Mesenteric fat pad (tissue), 1 donor: Measurements from ENCODE around the gene MPHOSPH8. TPM values are rescaled to one million over a fixed set of nuclear protein-coding genes. Genes with fewer than 3 reads are reported as not detected.
"Not testable (repeated sequence)": the region's sequence is repeated elsewhere in the genome, so short reads cannot be mapped to it uniquely, and the experiment has no call there.

Source experiments
- DNase-seq: peaks from one replicate; pipeline ENCODE4 v3.0.0-alpha.2; 2020; ENCODE audit warnings: low spot score
- total RNA-seq: library from RNA; stranded (reverse); fragmentation: NEBNext Ultra II Directional; extraction: Animal tissue kit (Norgen Biotek cat#: 25700); gene quantifications from one replicate; pipeline ENCODE4 v1.2.1, GENCODE V29; 2021
- donor health status: DM: yes; HTN: yes; CAD: no.

Gene MPHOSPH8
- total RNA-seq, 1 donor from 2014 or later = 27.4 TPM

GRCh38 chr13:19680751-19681150, 47.3 kb downstream of the MPHOSPH8 start:
- DNase-seq = no peak

GRCh38 chr13:19681517-19681916, 48.1 kb downstream of the MPHOSPH8 start:
- DNase-seq = no peak

DNA sequence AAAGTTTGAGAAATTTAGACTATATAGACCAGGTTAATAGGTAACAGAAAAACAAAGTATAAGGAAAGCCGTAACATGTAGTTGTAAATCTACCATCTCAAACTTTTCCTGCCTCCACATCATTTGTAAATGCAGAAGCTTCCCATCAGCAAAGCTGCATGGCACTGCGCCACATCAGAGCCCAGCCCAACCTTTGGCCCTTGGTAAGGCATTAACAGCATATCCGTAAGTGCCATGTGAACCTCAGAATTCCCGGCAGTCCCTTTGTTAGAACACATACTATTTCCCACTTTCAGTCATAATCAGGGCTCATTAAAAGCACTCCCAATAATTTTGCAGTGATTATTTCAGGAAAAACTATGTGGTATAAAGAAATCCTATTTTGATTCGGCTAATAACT, 51.6 kb downstream of the MPHOSPH8 start:
- DNase-seq = no peak

GRCh38 chr13:19685437-19685836, 52.0 kb downstream of the MPHOSPH8 start:
- no peak for DNase-seq

- not testable (repeated sequence) for DNase-seq
These were observed 58.0 kb downstream of the MPHOSPH8 start for GRCh38 chr13:19691447-19691846.

DNA sequence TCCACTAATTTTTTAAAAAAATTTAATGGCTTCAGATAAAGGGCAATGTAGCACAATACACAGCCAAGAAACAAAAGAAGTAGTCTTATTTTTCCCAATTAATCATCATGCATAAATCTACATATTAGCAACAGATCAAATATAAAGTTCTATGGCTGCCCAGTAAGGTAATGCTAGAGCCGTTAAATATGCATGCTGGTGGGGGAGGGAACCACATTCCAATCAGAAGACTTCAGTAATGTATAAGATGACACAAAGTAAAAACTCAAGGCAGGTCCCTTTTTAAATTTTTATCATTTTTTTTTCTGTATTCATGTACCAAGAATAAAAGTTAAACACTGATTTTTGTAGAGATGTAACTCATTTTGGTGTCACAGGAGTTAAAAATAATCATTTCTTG, 62.0 kb downstream of the MPHOSPH8 start:
- no peak for DNase-seq

DNA sequence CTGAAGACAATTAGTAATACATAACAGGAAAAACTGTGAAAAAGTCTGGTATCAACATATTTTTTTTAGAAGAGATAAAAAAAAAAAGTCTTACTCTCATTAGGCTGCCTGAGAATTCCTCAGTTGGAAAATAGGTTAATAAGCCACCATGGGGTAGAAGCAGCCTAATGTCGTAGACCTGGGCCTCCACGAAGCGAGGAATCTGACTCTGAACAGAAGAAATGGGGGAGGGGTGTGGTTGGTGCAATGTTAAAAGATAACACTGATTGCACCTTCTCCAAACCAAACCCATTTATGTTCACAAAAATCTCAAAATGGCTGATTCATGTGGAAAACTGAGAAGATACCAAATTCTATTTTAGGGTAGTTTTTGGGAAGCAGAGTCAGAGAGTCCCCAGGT, 62.4 kb downstream of the MPHOSPH8 start:
- DNase-seq = no peak

DNA sequence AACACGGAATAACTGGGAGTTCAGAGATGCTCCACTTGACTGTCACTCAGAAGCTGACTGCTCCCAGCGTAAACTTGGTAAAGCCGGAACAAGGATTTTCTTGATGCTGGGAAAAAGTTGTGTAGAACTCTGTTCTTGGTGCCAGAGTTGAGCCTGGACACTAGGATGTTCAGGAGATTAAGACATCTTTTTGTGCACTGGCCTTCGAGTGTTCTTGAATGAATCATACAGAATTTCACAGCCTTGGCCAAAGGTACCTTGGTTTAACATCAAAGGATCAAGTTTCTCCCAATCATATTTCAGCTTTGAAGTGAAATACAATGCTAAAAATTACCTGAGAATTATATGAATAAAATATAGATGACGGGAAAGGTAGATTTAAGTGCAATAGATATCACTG, 67.5 kb downstream of the MPHOSPH8 start:
- DNase-seq = not testable (repeated sequence)

- DNase-seq = not testable (repeated sequence)
These were observed 68.2 kb downstream of the MPHOSPH8 start for GRCh38 chr13:19701619-19702018.

GRCh38 chr13:19704256-19704655, 70.8 kb downstream of the MPHOSPH8 start:
- not testable (repeated sequence) for DNase-seq

DNA sequence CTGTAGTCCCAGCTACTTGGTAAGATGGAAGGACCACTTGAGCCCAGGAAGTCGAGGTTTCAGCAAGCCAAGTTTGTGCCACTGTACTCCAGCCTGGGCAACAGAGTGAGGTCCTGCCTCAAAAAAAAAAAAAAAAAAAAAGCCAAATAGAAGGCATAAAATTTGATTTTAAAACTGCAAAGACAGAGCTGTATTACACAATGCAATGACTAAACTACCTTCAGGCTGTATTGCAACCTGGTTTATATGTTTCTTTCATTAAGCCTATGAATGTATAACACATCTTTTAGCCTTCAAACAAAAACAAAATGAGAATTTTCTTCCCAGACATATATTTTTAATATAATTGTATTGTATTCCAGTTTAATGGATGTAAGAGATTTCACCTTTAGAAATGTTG, 75.6 kb downstream of the MPHOSPH8 start:
- DNase-seq = not testable (repeated sequence)

GRCh38 chr13:19709782-19710181, 76.3 kb downstream of the MPHOSPH8 start:
- DNase-seq = not testable (repeated sequence)

DNA sequence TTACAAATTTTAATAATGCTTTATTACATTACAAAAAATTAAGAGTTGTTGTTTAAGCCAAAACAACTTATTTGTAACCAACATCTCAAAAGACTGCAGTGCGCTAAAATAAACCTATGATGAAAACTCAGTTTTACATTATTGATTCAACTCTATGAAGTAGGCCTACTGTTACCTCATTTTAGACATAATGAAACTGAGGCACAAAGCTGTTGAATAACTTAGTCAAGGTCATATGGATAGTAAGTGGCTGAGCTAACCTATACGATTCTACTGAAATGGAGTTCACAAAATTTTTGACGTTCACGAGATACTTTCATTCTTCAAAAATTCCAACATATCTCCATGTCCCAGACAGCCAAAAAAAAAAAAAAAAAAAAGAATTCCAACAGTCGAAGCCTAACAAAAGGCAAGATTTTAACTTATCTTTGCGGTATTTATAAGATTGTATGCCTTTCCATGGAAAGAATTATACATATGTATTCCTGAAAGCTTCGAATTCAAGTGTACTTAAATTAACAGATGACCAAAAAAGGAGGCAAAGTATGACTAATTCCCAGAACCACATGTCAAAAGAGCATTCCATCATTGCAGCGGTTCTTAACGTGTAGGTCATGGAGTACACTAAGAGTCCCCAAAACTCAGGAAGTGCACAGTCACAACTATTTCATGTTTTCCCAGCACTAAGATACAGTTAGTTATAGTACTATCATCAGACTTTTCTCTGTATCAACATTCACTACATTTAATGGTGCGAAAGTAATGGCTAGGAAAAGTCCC, 79.9 kb downstream of the MPHOSPH8 start:
- no peak for DNase-seq

- DNase-seq = no peak
These were observed 86.6 kb downstream of the MPHOSPH8 start for GRCh38 chr13:19720039-19720438.

Other genes starting within 250 kb of the MPHOSPH8 start
- gene TPTE2, start 72.1 kb upstream of the MPHOSPH8 start, total RNA-seq = 0.19 TPM
- gene PSPC1, start 149.3 kb downstream of the MPHOSPH8 start, total RNA-seq = 40.3 TPM
- gene ZMYM5, start 230.0 kb downstream of the MPHOSPH8 start, total RNA-seq = 18.6 TPM